ENCODE data around the gene PALLD. TPM values are rescaled to one million over a fixed set of nuclear protein-coding genes. Genes with fewer than 3 reads are reported as not detected.

Gene PALLD
- total RNA-seq, 2 donors from 2014 or later, result 92.7 to 138 TPM

DNA sequence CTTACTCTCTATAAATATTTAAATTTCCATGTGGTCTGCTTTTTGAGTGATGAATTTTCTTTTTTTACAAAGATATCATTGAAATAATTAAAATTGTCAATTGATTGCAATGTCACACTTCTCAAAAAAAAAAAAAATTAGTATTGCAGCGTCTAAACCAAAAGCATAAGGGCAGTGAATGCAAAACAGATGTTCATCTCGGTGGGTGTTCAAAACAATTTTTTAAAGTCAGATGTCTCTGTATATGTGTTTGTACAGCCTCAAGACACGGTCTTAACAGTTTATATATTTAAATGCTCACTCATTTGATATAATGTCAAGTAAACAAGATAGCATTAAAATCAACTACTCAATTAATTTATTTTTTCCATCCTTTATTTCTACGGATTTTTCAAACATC is 52.3 kb downstream of the PALLD start:
- no peak for ATAC-seq
- intact Hi-C loops (cut with DNase I, micrococcal nuclease), result no loop called here
- DNase-seq, result no peak

DNA sequence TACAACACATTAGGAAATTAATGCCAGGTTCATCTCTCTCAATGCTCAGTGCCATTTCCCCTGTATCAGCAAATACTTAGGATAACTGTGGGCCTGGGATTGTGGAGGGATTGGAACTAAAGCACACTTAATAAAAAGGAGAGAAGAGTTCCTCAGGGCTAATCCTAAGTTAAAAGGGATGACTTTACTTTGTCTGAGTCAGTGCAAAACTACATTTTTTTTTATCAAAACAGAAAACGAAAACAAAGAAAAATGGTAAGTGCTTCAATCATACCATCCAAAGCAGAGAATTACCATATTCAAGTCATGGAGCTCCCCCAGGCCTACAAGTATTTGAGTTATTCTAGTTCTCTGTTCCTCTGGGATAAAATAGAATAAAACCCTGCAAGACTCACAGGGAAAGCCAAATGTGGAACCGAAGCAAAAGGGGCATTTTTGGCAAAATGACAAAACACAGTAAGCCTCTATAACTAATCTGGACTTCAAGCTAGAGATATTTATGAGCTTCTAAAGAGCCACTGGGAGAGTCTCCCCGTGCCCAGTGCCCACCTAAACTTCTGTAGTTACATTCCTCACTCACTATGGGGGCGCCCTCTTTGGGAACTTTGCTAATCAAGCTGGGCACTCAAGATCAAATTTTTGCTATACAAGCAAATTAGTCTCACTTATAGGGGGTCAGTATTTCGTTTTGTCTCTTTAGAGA is 53.4 kb downstream of the PALLD start:
- DNase-seq, result no peak
- no peak for ATAC-seq
- intact Hi-C loops (cut with DNase I, micrococcal nuclease), result no loop called here

DNA sequence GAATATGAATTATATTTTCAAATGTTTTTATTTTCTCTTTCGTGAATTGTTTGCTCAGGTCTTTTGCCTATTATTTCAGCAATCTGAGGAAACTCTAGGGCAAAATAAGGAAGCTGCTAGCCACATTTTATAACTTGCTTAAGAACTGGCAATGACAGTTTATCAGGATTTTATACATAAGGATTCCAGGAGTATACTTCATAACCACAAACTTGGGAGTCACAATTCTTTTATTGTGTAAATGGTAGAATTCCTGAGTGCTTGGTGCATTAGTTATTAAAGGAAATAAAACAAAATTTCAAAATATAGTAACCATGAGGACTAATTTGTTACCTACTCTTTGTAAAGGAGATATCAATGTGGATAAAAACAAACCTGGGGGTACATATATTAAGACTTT is 54.4 kb downstream of the PALLD start:
- ATAC-seq (no peak), DNase-seq (no peak)
- intact Hi-C loops (cut with DNase I, micrococcal nuclease), result no loop called here

DNA sequence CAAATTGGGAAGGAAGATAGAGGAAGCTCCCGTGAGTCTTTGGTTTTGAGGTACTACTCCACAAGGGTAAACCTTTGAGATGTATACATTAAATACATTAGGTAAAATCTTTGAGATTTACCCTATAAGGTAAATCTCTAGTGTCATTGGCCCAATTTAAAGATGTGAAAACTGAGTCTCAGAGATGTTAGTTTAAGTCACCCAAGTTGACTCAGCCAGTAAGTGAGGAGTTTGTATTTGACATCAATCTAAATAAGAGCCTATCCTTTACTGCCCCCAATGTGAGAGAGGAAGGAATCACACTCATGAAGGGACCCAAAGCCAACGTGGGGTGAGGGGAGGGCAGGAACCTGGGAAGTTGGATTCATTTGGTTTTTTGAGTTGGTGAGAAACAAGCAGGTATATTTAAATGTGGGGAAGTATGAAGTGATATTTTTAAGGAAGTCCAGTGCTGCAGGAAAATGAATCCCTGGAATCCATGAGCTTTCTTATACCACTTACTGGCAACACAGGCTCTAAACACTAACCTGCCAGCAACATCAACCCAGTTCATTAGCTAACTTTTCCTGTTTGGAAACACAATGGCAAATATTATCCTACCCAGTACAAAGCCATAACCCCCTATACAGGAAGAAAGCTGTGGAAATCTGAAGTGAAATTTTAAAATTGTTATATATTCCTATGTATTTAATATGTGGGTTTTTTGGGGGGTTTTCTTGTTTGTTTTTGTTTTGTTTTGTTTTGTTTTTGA is 55.3 kb downstream of the PALLD start:
- no peak for ATAC-seq
- intact Hi-C loops (cut with DNase I, micrococcal nuclease), result no loop called here
- DNase-seq, result no peak

DNA sequence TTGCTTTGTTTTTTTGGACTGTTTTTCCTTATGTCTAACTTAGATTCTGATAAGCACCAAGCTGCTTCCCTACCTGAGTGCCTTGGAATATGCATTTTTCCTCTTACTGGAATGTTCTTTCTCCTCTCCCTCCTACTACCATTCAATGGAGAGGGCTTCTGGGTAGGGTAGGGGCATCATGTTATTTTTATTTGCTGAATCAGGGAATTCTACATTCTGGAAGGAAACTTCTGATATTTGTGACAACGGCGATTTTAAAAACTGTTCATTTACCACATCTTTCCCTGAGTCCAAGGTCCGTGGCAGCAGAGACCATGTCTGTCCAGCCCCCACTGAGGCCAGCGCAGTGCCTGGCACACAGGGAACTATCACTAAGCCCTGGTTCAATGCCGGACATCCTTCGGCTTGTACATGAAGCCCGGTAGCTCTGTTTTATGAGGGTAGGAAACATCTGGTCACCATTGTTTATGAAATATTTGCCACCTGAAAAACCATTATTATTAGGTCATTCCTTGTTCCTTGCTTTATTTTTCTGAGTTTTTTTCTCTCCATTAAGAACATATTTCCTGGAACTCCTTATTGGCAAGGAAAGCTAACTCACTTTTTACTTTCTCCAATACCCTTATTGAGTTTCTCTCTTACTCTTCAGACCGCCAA is 57.0 kb downstream of the PALLD start:
- no peak for DNase-seq
- intact Hi-C loops (cut with DNase I, micrococcal nuclease), result no loop called here
- no peak for ATAC-seq

DNA sequence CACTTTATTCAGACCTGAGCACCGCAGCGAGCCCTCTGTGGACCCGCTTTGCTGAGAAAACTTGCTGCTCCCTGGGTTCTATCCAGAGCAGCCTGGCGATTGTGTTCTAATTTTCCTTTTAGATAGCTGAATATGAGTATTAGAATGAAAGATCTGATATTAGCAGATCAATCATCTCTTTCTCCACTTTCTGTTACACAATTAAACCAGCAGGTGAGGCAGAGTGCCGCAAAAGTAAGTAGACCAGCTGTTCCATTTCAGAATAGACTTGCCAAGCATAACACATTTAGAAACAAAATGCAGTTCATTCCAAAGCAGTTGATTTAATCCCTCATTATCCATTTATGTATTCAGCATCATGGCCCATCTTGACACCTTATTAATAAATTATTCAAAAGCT is 58.6 kb downstream of the PALLD start:
- ATAC-seq, result no peak
- intact Hi-C loops (cut with DNase I, micrococcal nuclease), result no loop called here
- no peak for DNase-seq

DNA sequence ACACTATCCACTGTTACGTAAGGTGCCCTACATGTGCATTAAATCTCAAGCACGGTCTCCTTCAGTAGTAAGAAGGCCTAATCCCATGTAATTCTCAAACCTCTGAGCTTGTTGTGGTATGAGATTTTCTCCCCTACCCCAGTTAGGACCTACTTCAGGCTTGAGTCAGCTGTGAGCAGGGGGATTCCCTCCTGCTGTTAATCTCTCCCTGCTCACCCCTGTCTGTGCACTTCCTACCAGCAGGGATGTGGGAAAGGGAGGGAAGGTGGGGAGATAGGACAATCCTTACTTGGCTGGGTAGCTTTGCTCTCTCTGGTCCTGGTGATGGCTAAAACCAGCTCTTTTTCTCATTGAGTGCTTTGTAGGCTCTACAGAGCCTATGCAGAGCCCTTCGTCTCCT is 60.8 kb downstream of the PALLD start:
- ATAC-seq (no peak), DNase-seq (no peak)
- intact Hi-C loops (cut with DNase I, micrococcal nuclease), result no loop called here

DNA sequence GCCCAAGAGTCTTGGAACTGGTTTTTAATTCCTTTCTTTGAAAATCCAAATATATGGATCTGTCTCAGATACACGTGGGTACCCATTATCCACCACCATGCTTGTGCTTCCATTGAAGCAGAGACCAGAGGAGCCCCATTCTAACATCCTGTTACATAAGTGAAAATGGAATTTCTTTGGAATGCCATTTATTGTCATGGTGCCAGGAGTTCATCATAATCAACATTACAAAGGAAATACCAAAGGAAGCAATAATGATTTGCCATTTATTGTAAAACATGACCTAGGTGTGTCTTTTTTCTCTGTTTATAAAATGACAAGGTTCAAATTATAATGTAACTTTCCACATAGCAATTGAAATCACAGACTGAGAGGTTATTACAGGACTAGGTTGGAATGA is 61.7 kb downstream of the PALLD start:
- intact Hi-C loops (cut with DNase I, micrococcal nuclease), result no loop called here
- DNase-seq (no peak), ATAC-seq (peak; percentile 64)

DNA sequence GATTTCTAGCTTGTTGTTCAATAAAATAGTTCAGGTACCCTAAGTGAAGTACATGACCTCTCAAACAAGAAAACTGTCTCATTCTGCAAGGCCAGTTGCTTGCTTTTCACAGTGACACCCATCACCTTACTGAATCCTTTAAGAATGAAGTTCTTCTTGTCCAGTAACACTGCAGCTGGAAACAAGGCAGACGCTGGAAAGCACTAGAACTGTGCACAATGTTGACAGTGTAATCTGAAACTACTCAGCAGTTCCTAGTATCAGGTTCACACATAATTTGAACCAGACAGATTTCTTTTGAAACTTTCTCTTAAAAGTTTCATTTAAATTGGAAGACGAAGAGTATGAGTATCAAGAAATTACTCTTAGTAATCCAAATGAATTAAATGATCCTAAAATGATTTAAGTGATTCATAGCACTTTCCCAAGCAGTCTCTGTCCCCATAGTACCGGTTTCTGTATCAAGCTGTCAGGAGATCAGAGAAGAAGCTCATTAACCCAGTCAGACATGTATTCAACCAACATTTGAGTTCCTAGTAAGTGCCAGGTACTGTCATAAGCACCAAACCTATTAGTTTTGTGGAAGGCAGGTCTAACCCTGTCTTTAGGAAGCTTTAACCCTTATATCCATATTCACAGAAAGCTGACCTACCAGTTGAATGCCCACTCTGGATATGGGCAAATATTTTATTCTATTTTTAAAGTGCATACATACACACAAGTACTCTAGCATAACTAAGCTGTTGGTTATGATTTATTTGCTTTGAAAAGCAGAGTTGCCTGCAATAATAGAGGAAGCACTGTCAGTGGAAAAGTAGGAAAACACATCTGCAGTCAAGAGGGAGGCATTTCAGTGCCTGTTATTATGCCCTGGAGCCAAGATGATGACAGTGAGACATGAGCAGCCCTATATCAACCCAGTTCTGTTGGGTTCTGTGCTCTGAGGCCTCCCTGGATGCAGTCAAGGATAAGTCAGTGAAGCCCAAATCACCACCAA is 63.6 kb downstream of the PALLD start:
- ATAC-seq (peak; percentile 59), DNase-seq (no peak)
- intact Hi-C loops (cut with DNase I, micrococcal nuclease), result no loop called here

DNA sequence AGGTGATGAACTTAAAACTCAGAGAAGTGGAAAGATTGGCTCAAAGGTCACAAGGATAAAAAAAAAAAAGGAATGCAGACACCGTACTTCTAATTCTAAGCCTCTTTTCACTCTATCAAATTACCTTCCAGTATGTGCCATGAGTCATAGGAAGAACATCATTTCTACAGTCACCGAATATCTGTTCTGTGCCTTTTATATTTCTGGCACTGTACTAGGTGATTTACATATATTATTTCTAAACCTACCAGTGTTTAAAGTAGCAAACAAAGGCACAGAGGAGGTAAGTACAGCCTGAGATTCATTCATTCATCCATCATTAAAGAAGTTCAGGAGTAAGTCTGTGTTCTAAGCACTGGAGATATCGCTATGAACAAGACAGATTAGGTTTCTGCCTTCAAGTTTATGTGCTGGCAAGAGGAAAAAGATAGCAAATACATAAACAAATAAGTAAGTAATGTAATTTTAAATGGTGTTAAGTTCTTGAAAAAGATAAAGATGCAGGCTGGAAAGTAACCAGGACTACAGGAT is 65.3 kb downstream of the PALLD start:
- intact Hi-C loops (cut with DNase I, micrococcal nuclease), result no loop called here
- DNase-seq (no peak), ATAC-seq (peak; percentile 50)

DNA sequence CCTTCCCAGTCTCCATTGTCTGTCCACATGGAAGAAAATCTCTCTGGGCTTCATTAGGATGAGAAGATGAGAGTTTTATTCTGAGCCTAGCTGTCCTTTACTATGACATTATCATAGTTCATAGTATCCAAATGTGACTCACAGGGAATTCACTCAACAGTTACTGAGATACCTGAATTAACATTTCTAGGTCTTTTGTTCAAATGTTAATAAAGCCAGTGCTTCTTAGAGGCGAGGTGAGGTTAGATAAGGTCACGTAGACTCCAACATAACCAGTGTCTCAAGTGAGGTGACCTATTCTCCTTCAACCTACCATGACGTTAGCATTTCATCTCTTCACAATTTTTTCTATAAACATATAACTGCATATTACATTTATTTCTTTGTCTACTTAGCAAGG is 67.2 kb downstream of the PALLD start:
- intact Hi-C loops (cut with DNase I, micrococcal nuclease), result no loop called here
- ATAC-seq (no peak), DNase-seq (no peak)

DNA sequence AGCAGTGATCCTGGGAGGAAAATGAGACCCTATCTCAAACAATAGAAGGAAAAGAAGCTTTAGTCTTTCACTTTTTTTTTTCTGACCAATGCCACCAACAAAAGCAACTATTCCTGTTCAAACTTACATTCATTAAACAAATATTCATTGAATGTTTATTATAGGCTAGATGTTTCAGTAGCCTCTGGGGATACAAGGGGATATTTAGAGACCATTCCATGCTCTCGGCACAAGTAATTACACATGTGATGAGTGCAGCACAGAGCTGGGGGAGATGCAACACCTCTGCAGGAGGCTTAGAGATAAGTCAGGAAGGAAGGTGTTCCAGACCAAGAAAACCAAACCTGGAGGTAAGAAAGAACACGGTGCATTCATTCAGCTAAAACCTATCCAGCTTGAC is 68.3 kb downstream of the PALLD start:
- intact Hi-C loops (cut with DNase I, micrococcal nuclease), result no loop called here
- no peak for DNase-seq
- no peak for ATAC-seq

DNA sequence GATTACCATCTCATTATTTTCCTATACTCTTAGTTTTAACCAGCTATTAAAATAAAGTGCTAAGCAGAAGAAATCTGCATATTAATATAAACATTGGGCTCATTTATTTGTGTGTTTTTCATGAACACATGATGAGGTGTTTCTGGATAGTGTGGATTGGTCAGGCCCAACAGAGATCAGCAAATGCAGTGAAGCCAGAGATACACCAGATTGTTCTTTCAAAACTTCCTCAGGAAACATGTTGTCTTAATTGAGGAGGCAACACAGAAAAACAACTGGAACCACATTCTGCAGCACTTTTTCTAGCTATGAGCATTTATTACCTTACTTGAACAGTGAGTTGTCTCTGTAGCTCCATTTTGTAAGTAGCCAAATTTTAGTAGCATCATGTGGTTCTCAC is 69.9 kb downstream of the PALLD start:
- intact Hi-C loops (cut with DNase I, micrococcal nuclease), result no loop called here

DNA sequence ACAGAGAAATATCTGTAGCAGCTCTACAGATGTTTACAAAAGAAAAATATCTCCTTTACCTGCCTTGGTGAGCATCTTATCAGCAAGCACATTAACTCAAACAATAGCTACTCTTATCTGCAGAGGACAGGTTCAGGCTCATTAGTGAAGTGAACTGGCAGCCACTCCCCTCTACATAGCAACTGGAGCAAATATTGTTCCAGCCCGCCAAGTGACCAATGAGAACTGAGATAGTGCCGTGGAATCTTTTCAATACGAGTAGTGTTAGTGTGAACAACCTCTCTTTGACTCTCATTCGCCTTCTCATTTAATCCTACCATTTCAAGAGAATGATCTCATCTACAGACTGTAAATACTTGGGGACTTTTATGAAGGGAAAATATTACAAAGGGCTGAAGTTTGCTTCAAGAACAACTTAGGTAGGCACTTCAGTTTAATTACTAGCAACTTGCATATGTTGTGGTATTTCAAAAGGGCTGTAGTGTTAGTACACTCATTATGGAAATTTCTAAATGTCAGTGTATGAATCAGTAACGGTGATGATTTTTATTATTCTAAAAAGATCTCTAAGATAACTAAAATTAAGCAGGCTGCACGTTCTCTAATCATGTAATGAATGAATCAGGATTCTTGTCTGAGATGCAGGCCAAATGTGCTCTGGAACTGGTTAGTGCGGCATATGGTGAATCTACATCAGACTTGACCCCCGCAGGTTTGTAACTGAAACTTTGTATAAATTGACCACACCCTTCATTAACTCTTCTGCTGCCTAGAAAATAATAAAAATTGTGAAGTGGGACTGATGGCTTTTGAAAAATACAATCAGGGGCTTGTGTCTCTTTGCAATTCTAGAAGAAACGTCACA is 72.4 kb downstream of the PALLD start:
- peak; percentile 22 to 45 for DNase-seq
- intact Hi-C loops (cut with DNase I, micrococcal nuclease), result no loop called here
- ATAC-seq, result peak; percentile 95

More for the DNA sequence above, 69.9 kb downstream of the PALLD start:
- DNase-seq (no peak), ATAC-seq (no peak)

DNA sequence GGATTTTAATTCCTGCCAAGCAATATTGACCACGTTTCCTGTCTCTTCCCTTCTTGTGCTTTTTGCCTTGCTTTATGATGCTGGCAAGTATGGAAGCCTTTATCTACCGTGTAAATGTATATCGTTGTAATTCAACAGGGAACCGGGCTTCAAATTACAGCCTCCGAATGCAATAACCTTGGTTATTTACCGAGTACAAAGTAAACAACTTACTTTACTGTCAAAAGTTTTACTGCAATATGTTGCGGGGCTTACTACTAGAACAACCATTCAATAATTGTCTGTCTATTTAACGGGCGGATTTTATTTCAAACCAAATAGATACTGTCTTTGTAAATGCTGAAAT is 73.1 kb downstream of the PALLD start:
- intact Hi-C loops (cut with DNase I, micrococcal nuclease), result no loop called here
- DNase-seq (no peak), ATAC-seq (peak; percentile 83)

DNA sequence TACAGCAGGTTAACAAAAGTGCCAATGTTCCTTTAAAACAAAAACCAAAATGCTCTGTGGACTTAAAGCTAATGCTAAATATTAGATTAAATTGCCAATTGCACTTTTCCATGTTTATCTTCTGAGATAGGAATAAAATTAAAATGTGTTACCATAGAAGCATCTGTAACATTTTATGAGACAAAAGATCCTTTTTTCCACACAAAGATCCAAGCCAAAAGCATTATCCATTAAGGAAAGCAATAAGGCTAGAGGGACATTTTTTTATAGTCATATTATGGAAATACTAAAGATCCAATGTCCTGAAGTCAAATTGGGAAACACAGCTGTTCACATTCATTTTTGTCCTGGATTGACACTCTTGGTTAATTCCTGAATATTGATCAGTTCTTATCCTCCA is 73.6 kb downstream of the PALLD start:
- intact Hi-C loops (cut with DNase I, micrococcal nuclease), result no loop called here

DNA sequence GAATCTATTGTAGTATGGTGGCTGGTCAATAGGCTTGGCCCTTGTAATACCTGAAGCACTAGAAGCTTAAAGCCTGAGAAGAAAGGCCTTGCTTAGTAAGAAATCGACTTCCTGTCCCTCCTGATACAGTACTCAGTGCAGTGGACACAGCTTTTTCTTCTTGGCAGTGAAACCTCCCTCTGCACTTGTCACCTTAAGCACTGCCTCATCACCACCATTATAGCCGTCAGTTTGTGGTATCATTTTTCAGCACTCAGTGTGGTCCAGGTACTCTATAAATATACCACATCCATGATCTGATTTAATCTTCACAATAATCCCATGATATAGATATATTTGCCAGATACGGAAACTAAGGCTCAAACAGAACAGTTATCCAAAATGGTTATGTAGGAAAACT is 75.2 kb downstream of the PALLD start:
- intact Hi-C loops (cut with DNase I, micrococcal nuclease), result no loop called here
- ATAC-seq (no peak), DNase-seq (no peak)

More for the DNA sequence above, 73.6 kb downstream of the PALLD start:
- ATAC-seq (no peak), DNase-seq (no peak)

DNA sequence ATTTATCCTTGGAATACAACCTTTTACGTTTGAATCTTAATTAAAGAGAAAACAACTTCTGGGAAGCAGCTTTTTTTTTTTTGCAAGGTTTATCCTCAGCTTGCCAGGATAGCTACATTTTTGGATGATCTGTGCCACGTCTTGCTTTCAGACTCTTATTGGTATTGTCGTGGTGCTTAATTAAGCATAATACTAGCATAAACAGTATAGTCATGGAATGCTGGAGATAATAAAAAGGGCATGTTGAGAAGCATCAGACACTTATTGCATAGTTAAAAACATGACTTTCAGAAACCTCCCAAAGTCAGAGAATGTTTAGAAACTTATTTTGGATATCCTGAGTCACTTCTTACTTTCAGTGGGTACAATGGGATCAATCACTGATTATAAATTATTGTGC is 77.0 kb downstream of the PALLD start:
- DNase-seq (no peak), ATAC-seq (no peak)
- intact Hi-C loops (cut with DNase I, micrococcal nuclease), result no loop called here
